ENCODE results near the gene TMEM182.

The TMEM182 gene

DNA sequence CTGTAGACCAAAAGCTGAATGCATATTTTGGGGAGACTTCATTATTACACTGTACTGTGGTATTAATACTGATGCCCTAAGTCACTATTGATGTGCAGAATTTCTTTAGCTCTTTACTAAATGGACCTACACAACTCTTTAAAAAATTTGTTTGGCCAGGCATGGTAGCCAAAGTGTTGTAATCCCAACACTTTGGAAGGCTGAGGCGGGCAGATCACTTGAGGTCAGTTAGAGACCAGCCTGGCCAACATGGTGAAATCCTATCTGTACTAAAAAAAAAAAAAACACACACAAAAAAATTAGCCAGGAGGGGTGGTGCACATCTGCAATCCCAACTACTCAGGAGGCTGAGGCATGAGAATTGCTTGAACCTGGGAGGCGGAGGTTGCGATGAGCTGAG lies 6.4 kb downstream of the TMEM182 start:
- DNase-seq (ENCODE audit: low spot score), result no peak

DNA sequence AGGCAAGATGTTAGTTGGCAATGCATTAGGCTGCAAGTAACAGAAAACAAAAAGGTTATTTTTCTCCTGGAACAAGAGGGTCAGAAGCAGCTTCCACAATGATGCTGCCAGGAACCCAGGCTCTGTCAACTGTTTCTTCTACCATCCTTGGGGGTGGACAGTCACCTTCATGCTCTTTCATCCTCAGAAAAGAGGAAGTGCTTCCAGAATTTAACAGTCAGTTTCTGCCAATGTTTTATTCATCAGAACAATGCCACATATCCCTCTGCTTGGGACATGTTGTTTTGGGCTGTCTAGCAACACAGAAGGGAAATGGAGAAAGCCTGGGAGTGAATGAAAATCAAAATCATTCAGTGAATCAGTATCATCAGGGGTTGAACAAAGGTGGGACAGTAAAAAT lies 7.1 kb downstream of the TMEM182 start:
- no peak for DNase-seq (ENCODE audit: low spot score)

DNA sequence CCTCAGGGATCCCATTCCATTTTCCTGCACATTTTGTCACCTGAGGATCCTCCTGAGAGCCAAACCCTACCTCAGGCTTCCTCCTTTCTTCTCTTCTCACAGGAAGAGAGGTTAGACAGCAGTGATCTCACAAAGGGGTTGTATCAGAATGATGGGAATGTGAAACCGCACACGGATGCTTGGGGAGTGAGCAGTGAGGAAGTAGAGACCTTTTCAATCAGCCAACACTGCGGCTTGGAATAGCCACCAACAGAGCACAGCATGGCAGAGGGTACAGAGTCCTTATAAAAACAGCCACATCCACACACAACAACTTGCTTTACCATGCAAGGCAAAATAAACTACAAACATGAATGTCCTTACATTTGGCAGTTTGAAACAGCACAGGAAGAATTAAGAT lies 8.7 kb downstream of the TMEM182 start:
- peak; percentile 75 for DNase-seq (ENCODE audit: low spot score)

DNA sequence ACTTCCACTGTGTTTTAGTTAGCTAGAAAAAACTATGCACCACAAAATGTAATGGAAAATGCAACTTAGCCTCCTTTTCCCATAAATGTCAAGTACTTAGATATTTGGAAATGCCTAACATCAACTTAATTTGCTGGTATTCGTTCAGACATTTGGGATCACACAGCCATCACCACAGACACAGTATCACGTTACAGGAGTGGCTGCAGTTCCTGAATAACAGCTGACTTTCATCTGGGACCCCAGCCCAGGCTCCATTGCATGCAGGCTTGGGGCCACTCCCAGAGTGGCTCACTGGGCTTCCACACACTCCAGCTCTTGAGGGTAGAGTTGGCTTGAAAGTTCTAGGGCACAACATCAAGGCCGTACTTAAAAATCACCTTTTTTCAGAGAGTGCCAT lies 9.3 kb downstream of the TMEM182 start:
- no peak for DNase-seq (ENCODE audit: low spot score)

DNA sequence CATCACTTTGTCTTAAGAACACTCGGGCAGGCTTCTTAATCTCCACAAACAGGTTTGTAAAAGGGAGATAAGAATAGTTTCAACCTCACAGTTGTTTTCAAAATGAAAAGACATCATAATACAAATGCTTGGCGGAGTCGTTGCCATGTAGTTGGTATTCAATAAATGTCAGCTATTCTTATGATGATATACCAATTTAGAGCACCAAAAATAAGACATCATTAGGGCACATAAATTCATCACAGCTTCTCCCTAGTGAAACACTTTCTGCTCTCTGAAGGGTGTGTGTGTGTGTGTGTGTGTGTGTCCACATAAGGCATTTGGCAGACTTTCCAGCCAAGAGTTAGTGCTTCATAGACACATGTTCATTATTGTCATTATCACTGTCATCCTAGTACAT lies 10.8 kb downstream of the TMEM182 start:
- no peak for DNase-seq (ENCODE audit: low spot score)

DNA sequence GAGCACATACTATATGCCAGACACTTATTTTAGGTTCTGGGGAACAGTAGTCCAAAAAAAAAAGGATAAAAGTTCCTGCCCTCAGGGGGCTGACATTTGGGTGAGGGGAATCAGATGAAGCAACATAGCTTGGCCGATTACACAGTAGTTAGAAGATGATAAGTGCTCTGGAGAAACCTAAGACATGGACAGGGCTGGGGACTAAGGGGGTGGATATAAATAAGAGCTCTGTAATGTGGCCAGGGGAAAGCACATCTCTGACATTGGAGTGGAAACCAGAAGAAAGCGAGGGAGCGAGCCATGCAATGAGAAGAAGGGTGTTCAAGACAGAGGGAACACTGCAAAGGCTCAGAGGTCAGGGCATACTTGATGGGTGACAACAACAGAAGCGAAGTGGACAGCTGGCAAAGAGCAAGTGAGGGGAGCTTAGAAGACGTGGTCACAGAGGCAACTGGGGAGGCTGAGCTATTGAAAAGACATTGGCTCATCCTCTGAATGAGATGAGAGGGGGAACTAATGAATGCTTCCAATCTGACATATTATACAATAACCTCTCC lies 11.4 kb downstream of the TMEM182 start:
- no peak for DNase-seq (ENCODE audit: low spot score)

DNA sequence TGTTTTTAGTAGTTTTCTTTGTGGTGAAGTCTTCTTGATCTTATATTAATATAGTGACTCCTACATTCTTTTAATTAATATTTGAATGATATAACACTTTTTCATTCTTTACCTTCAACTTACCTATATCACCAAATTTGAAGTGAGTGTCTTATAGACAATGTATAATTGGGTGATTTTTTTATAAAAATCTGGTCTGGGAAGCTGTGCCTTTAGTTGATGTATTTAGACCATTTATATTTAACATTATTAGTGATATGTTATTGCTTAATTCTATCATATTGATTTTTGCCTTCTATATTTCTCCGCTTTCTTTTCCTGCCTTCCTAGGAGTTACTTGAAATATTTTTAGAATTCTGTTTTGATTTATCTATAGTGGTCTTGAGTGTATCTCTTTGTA lies 16.4 kb downstream of the TMEM182 start:
- DNase-seq (ENCODE audit: low spot score), result no peak

DNA sequence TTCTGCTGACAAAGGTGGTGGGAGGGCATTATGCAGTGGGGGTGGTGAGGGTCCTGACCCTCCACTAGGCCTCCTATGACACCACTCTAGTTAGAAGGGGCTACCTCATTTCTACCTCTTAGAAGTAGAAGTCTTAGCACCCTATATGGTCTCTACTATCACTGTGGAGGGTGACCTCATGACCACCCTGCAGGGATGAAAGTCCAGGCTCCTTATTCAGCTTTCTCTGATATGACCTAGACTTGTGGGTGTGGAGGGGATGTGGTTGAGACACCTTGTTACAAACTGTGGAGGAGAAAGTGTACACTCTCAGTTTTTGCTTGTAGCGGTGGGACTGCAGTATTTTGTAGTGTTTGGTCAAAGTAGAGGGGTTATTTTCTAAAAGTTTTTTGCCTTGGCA lies 18.6 kb downstream of the TMEM182 start:
- DNase-seq (ENCODE audit: low spot score), result no peak

DNA sequence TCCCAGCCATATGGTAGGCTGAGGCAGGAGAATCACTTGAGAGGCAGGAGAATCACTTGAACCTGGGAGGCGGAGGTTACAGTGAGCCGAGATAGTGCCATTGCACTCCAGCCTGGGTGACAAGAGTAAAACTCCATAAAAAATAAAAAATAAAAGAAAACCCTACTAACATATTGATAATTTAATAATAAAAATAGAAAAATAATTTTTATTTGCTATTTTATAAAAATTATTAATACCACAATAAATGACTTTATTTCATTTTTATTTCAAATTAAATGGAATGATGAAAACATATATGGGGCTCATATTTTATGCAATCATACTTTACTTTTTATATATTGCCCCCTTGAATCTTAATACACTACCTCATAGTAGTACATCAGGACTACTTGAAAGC lies 20.4 kb downstream of the TMEM182 start:
- no peak for DNase-seq (ENCODE audit: low spot score)

DNA sequence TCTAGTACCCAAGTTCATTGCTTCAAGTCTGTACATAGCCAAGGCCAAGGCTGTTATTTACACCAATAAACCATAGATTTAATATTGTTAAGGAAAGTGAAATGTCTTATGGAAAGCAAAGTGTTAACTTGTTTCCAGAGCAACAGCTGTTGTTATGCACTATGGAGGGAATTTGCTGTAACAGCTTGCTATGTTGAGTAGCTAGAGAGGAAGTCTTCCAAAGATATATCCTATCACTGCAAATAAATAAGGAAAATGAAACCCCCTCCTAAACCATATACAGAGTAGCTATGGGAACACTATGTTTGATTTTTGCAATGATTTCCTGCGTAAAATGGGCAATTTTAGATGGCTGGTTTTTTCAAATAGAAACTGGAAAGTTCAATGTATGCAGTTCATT lies 21.1 kb downstream of the TMEM182 start:
- no peak for DNase-seq (ENCODE audit: low spot score)

DNA sequence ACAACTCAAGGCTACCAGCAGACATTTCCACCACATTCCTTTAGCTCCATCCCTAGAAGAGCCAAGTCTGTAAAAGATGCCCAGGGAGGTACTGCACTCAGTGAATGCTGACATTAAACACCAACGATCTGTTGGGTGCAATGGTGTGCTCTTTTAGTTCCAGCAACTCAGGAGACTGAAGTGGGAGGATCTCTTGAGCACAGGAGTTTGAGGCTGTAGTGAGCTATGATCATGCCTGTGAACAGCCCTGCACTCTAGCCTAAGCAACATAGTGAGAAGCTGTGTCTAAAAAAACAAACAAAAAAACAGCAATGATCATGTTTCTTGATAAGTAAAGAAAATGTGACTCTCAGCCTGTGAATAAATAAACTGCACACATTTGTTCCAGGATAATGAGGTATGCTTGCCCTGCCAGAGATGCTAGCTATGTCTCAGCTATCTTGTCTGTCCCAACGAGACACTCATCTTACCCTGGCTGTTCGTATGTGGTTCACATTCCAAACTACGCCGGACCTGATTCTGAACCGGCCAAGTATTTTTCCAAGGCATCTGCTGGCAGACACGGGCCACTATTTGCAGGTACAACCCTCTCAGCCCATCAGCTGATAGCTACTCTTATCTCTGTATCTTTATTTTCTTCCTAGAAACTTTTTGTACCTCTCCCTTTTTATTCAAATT lies 21.8 kb downstream of the TMEM182 start:
- no peak for DNase-seq (ENCODE audit: low spot score)

DNA sequence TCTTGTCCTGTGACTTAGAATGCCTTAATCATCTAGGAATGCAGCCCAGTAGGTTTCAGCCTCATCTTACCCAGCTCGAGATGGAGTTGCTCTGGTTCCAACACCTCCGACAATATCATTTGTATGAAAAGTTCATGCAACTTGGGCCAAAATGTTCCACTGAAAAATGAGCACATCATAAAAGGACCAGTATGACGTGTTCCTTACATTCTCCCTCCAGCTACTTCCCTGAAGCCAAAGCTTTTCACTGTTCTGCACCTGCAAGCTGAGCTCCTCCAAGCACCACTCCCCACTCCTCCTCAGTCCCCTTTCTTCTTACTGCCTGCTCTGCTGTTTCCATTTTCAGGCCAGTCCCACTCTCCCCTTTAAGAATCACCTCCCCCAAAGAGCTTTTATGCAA lies 23.1 kb downstream of the TMEM182 start:
- no peak for DNase-seq (ENCODE audit: low spot score)

DNA sequence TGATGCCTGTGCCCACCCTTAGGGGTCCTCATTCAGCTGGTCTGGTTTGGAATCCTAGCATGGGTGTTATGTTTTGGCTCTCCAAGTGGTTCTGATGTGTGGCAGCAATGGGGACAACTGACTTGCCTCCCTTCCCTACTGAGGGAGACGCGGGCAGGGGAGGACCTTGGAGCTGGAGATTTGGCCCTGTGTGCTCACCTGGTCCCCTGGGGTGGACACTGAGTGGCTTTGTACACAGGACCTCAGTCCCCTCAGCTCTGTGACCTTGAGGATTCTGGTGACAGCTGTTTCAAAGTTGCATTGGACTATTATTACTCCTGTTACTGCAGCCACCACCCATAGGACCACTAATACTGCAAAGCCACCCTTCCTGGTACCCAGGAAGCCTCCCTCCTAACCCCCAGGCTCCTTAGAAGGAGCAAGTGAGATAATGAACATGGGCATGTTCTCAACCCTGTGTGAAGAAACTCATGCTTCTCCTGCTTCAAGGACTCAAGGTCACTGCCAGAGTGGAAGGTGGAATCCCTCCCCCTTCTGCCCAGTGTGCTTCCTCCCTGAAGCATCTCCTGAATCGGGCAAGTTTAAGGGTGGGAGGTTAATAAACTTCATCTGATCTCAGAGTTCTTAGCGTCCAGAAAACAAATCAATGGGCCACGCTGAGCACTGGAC lies 26.5 kb downstream of the TMEM182 start:
- DNase-seq (ENCODE audit: low spot score), result no peak

DNA sequence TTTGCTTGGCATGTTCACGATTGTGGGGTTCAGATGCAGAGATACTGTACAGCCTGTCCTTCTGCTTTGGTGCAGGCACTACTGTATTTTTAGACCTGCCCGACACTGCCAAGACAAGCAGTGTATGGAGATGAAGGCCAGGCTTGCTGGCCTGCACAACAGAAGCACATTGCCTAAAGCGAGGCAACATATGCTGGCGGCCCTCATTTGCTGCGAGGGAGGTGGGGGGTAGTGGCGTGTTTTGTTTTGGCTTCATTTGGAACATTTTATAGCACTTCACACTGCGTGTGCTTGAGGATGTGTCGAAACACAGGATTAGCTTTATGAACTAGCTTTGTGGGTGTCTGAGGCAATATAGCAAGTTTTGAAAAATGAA lies 27.0 kb downstream of the TMEM182 start:
- no peak for DNase-seq (ENCODE audit: low spot score)

DNA sequence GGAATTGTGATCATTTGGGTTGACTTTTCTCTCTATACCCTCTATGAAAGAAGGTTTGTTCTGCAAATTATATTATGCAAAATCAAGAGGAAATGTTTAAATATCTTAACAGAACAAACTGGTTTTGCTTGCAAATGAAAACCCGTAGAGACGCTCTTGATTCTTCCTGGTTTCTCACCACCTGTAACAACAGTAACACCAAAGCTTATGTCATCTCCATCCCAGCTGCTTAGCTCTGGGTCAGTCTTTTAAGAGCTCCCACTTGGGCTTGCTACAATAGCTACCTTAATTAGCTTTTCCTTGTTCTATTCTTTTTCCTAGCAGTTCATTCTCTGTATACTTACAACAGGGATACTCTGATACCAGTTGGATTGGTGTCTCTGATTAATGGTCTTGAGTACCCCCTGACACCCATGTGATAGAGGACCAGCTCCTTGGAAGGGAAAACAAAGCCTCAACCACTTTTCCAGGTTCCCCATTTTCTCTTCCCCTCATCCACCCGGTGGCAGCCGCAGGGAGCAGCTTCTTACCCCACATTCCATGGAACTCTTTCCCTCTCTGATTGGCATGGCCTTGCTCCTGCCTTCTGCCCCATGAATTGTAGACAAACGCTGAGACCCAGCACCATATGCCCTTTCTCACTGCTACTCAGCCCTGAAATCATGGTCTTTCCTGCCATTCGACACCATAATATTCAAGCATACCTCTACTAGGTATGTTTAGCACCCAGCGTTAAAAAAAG lies 27.7 kb downstream of the TMEM182 start:
- no peak for DNase-seq (ENCODE audit: low spot score)

DNA sequence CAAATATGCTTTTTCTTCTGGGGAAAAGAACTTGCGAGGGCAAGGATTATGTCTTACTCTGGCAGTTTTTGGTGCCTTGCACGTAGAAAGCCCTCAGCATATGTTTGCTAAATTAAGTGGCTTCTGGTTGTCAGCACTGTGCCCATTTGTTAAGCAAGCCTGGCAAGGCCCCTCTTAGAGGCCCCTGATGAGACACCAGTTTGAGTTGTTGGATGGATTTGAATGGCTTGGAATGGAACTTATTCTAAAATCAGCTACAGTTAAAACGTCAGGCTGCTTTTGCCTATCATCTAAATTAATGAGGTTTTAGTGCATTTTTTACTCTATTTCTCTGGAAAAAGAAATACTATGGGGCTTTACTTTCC lies 28.2 kb downstream of the TMEM182 start:
- DNase-seq (ENCODE audit: low spot score), result no peak

DNA sequence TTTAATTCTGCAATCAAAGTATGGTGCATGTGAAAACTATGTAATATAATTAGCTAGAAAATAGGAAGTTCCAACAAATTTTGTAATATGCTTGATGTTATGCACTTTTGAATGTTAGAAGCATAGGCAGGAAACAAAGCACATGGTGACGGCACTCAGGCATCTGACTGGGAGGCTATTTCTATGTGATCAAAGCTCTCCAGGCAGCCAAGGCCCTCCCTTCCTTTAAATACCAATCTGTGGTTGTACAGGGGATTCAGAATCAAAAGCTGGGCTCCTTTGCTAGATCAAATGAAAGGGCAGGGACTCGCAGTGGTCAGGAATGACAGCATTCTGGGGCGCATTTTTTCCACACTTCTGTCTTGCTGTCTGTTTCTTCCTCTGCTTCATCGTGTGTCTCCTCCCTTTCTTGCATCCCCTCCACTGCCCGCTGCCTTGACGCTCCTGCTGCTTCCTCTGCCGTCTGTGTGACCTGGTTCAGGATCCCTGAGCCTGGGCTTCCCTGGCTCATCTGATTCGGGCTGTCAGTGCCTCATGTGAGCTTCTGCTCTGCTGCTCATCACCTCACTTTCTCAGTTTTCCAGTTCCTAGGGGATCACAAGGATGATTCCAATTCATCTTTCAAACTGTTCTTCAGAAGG lies 30.9 kb downstream of the TMEM182 start:
- DNase-seq (ENCODE audit: low spot score), result no peak

DNA sequence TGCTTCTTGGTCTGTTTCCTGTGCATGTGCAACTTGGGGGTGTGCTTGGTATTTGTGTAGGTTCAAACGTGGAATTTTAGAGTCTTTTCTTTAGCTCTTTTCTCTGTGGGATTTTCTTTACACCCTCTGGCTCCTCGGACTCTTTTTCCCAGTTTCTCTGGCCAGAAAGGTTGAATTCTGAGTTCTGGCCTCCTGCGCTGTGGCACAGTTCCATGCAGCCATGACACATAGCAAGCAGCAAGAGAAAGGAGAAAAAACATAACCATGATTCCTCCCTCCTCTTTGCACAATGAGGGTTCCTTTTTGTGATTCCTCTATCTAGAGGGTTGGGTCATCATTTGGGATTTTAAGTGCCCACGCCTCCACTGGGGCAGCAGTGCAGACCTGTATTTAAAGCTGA lies 33.8 kb downstream of the TMEM182 start:
- DNase-seq (ENCODE audit: low spot score), result no peak

DNA sequence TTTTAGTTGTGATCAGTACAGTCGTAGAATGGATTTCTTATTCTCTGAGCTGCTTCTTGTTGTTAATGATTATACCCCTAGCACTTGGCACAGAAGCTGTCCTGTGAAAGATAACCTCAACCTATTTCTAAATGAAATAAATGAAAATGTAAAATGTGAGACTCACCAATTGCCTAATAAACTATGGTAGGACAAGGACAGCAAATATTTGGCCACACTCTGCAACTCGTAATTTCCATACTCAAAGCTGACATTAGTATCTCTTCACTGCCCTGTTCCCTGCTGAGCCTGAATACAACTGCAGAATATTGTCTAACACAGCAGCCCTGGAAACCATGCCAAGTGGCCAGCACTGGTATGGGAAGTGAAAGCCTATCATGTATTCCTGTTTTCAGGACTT lies 34.5 kb downstream of the TMEM182 start:
- DNase-seq (ENCODE audit: low spot score), result no peak

DNA sequence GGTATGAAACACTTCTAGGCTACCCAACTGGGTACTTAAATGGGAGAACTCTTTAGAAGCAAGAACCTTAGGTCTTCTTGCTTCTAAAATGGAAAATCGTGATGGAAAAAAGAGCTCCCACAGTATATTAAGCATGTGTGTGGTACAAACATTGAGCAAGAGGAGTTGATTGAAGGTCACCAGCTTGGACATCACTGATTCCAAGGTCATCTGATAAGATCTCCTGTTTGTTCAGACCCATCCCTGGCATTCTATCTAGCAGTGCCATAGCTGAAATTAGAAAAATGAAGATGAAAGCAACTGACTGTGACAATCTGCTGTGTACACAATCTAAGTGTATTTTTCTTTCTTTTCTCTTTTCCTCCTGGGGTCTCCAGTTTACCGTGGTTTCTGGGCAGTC lies 35.7 kb downstream of the TMEM182 start:
- no peak for DNase-seq (ENCODE audit: low spot score)

DNA sequence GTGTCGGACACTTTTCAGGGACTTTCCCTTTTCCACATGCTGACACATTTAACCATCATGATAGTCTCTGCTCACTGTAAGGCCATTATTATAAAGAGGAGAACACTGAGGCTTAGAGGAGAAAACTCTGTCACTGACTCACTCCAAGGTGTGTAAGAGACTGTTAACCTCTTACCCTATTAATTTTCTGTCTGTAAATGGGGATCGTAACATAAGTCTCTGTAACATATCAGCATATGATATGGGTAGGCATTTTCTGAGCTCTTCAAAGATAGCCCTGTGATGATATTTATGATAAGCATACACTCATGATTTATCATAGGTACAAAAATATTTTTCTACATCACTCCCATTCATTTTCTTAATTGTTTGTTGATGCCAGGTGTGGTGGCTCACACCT lies 36.4 kb downstream of the TMEM182 start:
- no peak for DNase-seq (ENCODE audit: low spot score)

DNA sequence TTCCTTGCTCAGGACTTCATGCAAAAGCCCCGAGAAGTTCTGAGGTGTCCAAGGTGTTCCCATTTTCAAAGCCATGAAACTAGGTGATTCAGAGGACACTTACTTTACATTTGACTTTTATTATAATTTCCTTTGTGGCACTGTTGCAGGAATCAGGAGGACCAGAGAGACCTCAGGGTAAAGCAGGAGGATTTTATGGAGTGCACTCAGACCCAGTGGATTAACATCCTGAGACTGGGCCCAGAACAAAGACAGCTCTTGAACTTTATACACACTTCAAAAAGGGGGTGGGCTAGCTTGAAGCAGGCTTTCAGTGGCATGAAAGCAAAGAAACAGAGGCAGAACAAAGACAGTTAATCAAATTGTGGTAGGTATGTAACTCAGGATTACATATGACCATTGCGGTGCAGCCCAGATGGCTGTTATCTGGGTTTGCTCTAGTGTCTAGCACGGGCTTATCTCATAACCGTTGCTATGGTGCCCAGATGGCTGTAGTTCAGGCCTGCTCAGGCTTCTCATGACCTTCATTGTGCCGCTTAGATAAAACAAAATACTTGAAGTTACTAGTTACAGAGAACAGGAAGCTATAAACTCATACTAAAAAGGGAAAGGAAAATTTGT lies 39.4 kb downstream of the TMEM182 start:
- no peak for DNase-seq (ENCODE audit: low spot score)
